ENCODE measurements around the gene SLC39A10. TPM values are rescaled to one million over a fixed set of nuclear protein-coding genes. Genes with fewer than 3 reads are reported as not detected.
A peak's percentile ranks its signal among the peaks of the same experiment; 100 is the strongest.

Gene SLC39A10
- total and polyA plus RNA-seq, 9 of the 15 experiments (the other 6 are each of a cell fraction or from before 2014, with no cell fraction given), result 12.5 to 40.1 (median 23.1) TPM

DNA sequence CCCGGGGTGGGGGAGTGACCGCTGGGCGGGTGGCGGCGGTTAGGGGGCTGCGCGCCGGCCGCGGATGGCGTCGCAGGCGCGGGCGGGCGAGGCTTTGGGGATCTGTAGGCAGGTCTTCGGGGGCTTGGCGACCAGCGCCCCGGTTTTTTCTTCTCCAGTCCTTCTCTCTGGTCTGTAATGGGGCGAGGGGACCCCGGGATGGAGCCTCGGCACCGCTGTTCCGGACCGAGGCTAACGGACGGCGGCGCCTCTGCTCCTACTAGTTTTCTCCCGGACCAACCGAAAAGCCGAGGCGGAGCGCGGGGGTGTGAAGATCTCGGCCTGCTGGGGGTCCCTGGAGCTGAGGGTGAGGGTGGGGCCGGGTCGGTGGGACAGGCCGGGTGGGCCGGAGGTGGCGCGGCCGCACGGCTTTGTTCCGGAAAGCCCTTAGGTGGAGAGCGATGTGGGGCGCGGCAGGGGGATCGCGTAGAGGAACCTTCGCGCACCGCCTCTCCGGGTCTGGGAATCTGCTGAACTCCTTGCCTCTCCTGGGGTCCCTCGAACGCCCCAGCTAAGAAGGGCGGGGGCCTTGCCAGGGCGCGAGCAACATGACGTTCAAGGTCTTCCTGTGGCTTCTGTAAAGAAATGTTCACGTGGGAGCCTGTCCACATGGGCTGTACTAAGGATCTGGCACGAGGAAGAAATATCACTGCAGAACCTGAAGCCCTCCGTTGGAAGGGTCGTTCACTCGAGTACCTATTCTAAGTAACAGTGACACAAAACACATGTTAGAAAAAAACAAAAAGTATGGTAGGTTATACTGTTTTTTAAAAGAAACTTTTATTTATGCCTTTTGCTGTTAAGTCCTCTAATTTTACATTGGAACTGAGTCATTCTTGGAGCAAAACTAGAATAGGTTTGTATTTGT, 861 bp downstream of the SLC39A10 start:
- DNase-seq (ENCODE audit: extremely low read depth in 1 of 4, low spot score in 3 of 4) (peak; percentile 38 to 79 (median 56)), FAIRE-seq (peak; percentile 85), ATAC-seq (peak; percentile 56)
- intact Hi-C loops (cut with micrococcal nuclease), result loop anchor here (1.0 to 2.0 kb wide), 2 partner anchors 63 to 121 kb away; no protein-coding TSS in a partner anchor
- H3K9me1 ChIP-seq (ENCODE audit: control insufficient read depth, insufficient read depth, low read length), result no peaks in the 10 kb centered on the region
- H3K9me3 ChIP-seq (replicated peaks; ENCODE audit: control insufficient read depth, insufficient read depth, low read depth, low read length), result no peaks in the 10 kb centered on the region
- peak overlapping the region; percentile 79 for H3K4me2 ChIP-seq (ENCODE audit: insufficient read depth, low read length)
- WGBS (ENCODE audit: insufficient coverage, low coverage, missing lambda C conversion rate), result under 1% methylated on average over 27 of the region's 66 CpGs
- peaks cover 59% of the 10 kb centered on the region for H3K79me2 ChIP-seq (ENCODE audit: control insufficient read depth, insufficient read depth, low read length)
- in situ Hi-C loops (cut with MboI), result loop anchor here (10.0 to 25.0 kb wide), 2 partner anchors 333 to 404 kb away; partner anchors contain the start of gene DNAH7
- no peaks in the 10 kb centered on the region for H3K27me3 ChIP-seq (ENCODE audit: control insufficient read depth in 2 of 2, insufficient read depth in 2 of 2, low read length in 2 of 2)
- ChIA-PET CTCF (ENCODE audit: low intra/inter-chr PET ratio) (no interaction called here), POLR2A (interaction anchor here (0.6 to 1.3 kb wide), 5 partner anchors 14 to 1126 kb away, joined by 3 to 4 read pairs (median 4); partner anchors contain the start of gene DNAH7)
- no TSS peak for BruUV-seq (replicated peaks)
- peaks cover 11 to 12% of the 10 kb centered on the region in 2 experiments for H3K4me1 ChIP-seq (replicated peaks in 1 of 2; ENCODE audit: control insufficient read depth in 2 of 2, insufficient read depth in 2 of 2, low read length in 2 of 2)
- peak overlapping the region; percentile 86 for H3K4me3 ChIP-seq
- no peaks in the 10 kb centered on the region for H4K20me1 ChIP-seq (replicated peaks; ENCODE audit: control insufficient read depth, insufficient read depth, low read length)
- H3K36me3 ChIP-seq (ENCODE audit: control insufficient read depth, insufficient read depth, low read length), result peaks cover 15% of the 10 kb centered on the region; the same call in 2 of the 3 replicates
- peak overlapping the region; percentile 96 for H3K27ac ChIP-seq (ENCODE audit: extremely low read depth, low read depth, low read length)
- H3K9ac ChIP-seq (ENCODE audit: insufficient read depth in 1 of 2, low read depth in 2 of 2, low read length in 2 of 2), result peak overlapping the region; percentile 83 to 95
- H2AFZ ChIP-seq (ENCODE audit: low read depth, low read length), result peak overlapping the region; percentile 72
- TF ChIP-seq RCOR1 (IDR thresholded peaks at IDR 0.05; ENCODE audit: borderline replicate concordance in 1 of 2, low read depth in 2 of 2, low read length in 2 of 2) (no peak), NFRKB (IDR thresholded peaks at IDR 0.05; ENCODE audit: low read depth) (peak; percentile 42; the same call in 1 of the 2 replicates), ZNF696 (CRISPR knock-in tag; conservative IDR thresholded peaks at IDR 0.05) (no peak), IRF2 (CRISPR knock-in tag; IDR thresholded peaks at IDR 0.05) (no peak), ELF1 (tag; IDR thresholded peaks at IDR 0.05) (no peak), TAF9B (IDR thresholded peaks at IDR 0.05; ENCODE audit: partially characterized antibody) (no peak), MYNN (IDR thresholded peaks at IDR 0.05) (no peak), MYNN (CRISPR knock-in tag; IDR thresholded peaks at IDR 0.05) (no peak), ZBTB17 (CRISPR knock-in tag; IDR thresholded peaks at IDR 0.05) (no peak), TEAD1 (CRISPR knock-in tag; IDR thresholded peaks at IDR 0.05) (no peak), ZNF174 (CRISPR knock-in tag; IDR thresholded peaks at IDR 0.05) (no peak), FOXA3 (CRISPR knock-in tag; conservative IDR thresholded peaks at IDR 0.05 in 1 of 2, IDR thresholded peaks at IDR 0.05 in 1 of 2) (no peak), POU5F1 (IDR thresholded peaks at IDR 0.05; ENCODE audit: borderline replicate concordance, low read depth, low read length, partially characterized antibody) (no peak), ERF (CRISPR knock-in tag; IDR thresholded peaks at IDR 0.05) (no peak), ZNF354B (CRISPR knock-in tag; IDR thresholded peaks at IDR 0.05) (no peak)
- TF ChIP-seq, protein P1, sequence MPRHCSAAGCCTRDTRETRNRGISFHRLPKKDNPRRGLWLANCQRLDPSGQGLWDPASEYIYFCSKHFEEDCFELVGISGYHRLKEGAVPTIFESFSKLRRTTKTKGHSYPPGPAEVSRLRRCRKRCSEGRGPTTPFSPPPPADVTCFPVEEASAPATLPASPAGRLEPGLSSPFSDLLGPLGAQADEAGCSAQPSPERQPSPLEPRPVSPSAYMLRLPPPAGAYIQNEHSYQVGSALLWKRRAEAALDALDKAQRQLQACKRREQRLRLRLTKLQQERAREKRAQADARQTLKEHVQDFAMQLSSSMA (CRISPR knock-in tag; IDR thresholded peaks at IDR 0.05), result no peak
- TF ChIP-seq, protein P2, sequence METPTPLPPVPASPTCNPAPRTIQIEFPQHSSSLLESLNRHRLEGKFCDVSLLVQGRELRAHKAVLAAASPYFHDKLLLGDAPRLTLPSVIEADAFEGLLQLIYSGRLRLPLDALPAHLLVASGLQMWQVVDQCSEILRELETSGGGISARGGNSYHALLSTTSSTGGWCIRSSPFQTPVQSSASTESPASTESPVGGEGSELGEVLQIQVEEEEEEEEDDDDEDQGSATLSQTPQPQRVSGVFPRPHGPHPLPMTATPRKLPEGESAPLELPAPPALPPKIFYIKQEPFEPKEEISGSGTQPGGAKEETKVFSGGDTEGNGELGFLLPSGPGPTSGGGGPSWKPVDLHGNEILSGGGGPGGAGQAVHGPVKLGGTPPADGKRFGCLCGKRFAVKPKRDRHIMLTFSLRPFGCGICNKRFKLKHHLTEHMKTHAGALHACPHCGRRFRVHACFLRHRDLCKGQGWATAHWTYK (CRISPR knock-in tag; IDR thresholded peaks at IDR 0.05), result peak; percentile 26; the same call in 1 of the 2 replicates
- TF ChIP-seq, protein P3, sequence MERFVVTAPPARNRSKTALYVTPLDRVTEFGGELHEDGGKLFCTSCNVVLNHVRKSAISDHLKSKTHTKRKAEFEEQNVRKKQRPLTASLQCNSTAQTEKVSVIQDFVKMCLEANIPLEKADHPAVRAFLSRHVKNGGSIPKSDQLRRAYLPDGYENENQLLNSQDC (CRISPR knock-in tag; IDR thresholded peaks at IDR 0.05), result no peak

Data from K562 (cell line).